Activated CD4-positive, alpha-beta T cell treated with anti-CD3 and anti-CD28 coated beads, Interleukin-2, amount 50 U/mL, for 1 hour (primary cell): ENCODE data around the gene BIRC2.

Experiments
- DNase-seq: peaks from one replicate; pipeline ENCODE4 v3.0.0-alpha.2; 2020

Gene BIRC2

GRCh38 chr11:102375720-102376399 lies 28.8 kb downstream of the BIRC2 start:
- no peak for DNase-seq

- no peak for DNase-seq
These were observed 30.9 kb downstream of the BIRC2 start for GRCh38 chr11:102377891-102378290.

GRCh38 chr11:102378818-102379217 lies 31.8 kb downstream of the BIRC2 start:
- DNase-seq, result no peak

- DNase-seq, result no peak
These were observed 35.4 kb downstream of the BIRC2 start for GRCh38 chr11:102382384-102382783.

- no peak for DNase-seq
These were observed 36.8 kb downstream of the BIRC2 start for GRCh38 chr11:102383839-102384238.

GRCh38 chr11:102384419-102385079 lies 37.5 kb downstream of the BIRC2 start:
- DNase-seq, result no peak

- DNase-seq, result no peak
These were observed 38.3 kb downstream of the BIRC2 start for GRCh38 chr11:102385085-102386007.

- DNase-seq, result no peak
These were observed 39.2 kb downstream of the BIRC2 start for GRCh38 chr11:102386136-102386734.

GRCh38 chr11:102387043-102387781 lies 40.2 kb downstream of the BIRC2 start:
- DNase-seq, result no peak

- no peak for DNase-seq
These were observed 42.2 kb downstream of the BIRC2 start for GRCh38 chr11:102389253-102389652.

- DNase-seq, result peak; percentile 44
These were observed 43.9 kb downstream of the BIRC2 start for GRCh38 chr11:102390667-102391465.

GRCh38 chr11:102391549-102392237 lies 44.7 kb downstream of the BIRC2 start:
- DNase-seq, result no peak

- no peak for DNase-seq
These were observed 46.3 kb downstream of the BIRC2 start for GRCh38 chr11:102393272-102393730.

GRCh38 chr11:102395720-102396393 lies 48.8 kb downstream of the BIRC2 start:
- no peak for DNase-seq

GRCh38 chr11:102396708-102397563 lies 49.9 kb downstream of the BIRC2 start:
- no peak for DNase-seq

- no peak for DNase-seq
These were observed 51.3 kb downstream of the BIRC2 start for GRCh38 chr11:102398297-102398696.

- no peak for DNase-seq
These were observed 52.2 kb downstream of the BIRC2 start for GRCh38 chr11:102399189-102399588.

- no peak for DNase-seq
These were observed 53.6 kb downstream of the BIRC2 start for GRCh38 chr11:102400603-102401002.

GRCh38 chr11:102401905-102402304 lies 54.9 kb downstream of the BIRC2 start:
- no peak for DNase-seq
